HEK293T (cell line): ENCODE results near the gene CTXND1.

Experiments used
- CTCF ChIA-PET: fragments of 350-600 bp; formaldehyde crosslinking; extraction: SDS; loops from one replicate; lab custom pipeline; 2021; ENCODE audit warnings: antibody characterized with exemption, inconsistent platforms; lab: Yijun Ruan, JAX
- POLR2A ChIA-PET: fragments of 350-600 bp; formaldehyde crosslinking; extraction: SDS; loops from one replicate; lab custom pipeline; 2020; ENCODE audit warnings: antibody characterized with exemption, inconsistent platforms; lab: Yijun Ruan, JAX
- DNase-seq: peaks from one replicate; pipeline ENCODE4 v3.0.0; 2012; ENCODE audit warnings: mixed read lengths; ENCODE audit errors: extremely low spot score
- ARNT ChIP-seq: fragments of 450-650 bp; IDR thresholded peaks from 2 replicates; pipeline ENCODE4 v1.6.1; 2017; ENCODE audit warnings: mild to moderate bottlenecking
- BHLHE40 ChIP-seq: fragments of 450-650 bp; IDR thresholded peaks from 2 replicates; pipeline ENCODE4 v1.6.1; 2016; ENCODE audit warnings: mild to moderate bottlenecking, moderate library complexity, borderline replicate concordance
- CTBP1 ChIP-seq: fragments of 450-650 bp; IDR thresholded peaks from 2 replicates; pipeline ENCODE4 v1.6.1; 2016; ENCODE audit warnings: borderline replicate concordance
- ELF4 ChIP-seq: fragments of 450-650 bp; IDR thresholded peaks from 2 replicates; pipeline ENCODE4 v1.6.1; 2017; ENCODE audit warnings: antibody characterized with exemption
- FOXA1 ChIP-seq: fragments of 450-650 bp; IDR thresholded peaks from 2 replicates; pipeline ENCODE4 v1.6.1; 2016; ENCODE audit warnings: mild to moderate bottlenecking
- FOXK2 ChIP-seq: fragments of 450-650 bp; IDR thresholded peaks from 2 replicates; pipeline ENCODE4 v1.6.1; 2016; ENCODE audit warnings: mild to moderate bottlenecking
- FOXM1 ChIP-seq: fragments of 450-650 bp; IDR thresholded peaks from 2 replicates; pipeline ENCODE4 v1.6.1; 2017; ENCODE audit warnings: mild to moderate bottlenecking, borderline replicate concordance
- HDGF ChIP-seq: fragments of 450-650 bp; IDR thresholded peaks from 2 replicates; pipeline ENCODE4 v1.6.1; 2017; ENCODE audit warnings: antibody characterized with exemption, borderline replicate concordance
- L3MBTL2 ChIP-seq: fragments of 450-650 bp; conservative IDR thresholded peaks from 2 replicates; pipeline ENCODE4 v1.6.1; 2016; ENCODE audit warnings: mild to moderate bottlenecking
- LEF1 ChIP-seq: fragments of 450-650 bp; IDR thresholded peaks from 2 replicates; pipeline ENCODE4 v1.6.1; 2017; ENCODE audit warnings: mild to moderate bottlenecking, borderline replicate concordance
- NFRKB ChIP-seq: fragments of 450-650 bp; IDR thresholded peaks from 2 replicates; pipeline ENCODE4 v1.6.1; 2016; ENCODE audit warnings: mild to moderate bottlenecking, moderate library complexity
- SP1 ChIP-seq: fragments of 450-650 bp; IDR thresholded peaks from 2 replicates; pipeline ENCODE4 v1.6.1; 2017
- SUZ12 ChIP-seq: fragments of 450-650 bp; IDR thresholded peaks from 2 replicates; pipeline ENCODE4 v1.6.1; 2016; ENCODE audit warnings: mild to moderate bottlenecking
- TARDBP ChIP-seq: fragments of 450-650 bp; IDR thresholded peaks from 2 replicates; pipeline ENCODE4 v1.6.1; 2016
- ZNF384 ChIP-seq: fragments of 450-650 bp; IDR thresholded peaks from 2 replicates; pipeline ENCODE4 v1.6.1; 2016
- TF ChIP-seq, protein P1 (sequence below): fragments of 450-650 bp; IDR thresholded peaks from 2 replicates; pipeline ENCODE4 v1.6.1; 2016

Gene CTXND1

DNA sequence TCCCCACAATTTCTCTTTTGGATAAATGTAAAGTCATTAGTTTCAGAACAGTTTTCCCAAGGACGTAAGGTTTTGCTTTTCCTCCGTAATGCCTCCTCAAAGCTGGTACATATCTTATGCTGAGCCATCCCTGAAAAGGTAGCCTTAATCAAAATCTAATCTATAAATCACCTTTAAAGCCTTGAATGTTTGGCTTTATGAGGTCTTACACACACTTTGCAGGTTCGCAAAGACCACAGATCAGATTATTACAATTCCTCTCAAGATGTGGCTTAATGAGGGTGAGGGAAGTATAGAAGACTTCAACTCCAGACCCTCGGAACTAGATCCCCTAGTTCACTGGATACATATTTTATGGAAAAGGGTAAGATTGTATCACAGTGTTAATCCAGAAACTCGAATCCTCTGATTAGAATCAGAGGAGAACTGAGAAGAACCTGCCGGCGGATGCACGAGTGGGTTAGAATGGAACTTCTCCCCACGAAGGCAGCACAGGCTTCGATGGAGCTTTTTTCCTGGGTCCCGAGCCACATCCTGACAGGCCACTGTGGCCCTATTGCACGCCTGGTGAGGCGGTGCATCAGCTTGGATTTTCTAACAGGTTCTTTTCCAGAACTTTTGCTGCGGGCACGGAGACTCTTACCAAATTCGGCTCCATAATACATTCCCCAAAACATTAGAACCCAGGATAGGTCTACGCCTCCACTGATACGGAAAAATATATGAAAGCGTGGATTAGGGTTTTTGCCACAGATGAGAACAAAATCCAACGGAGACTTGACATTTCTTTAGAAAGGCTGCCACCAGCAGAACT, 1.2 kb downstream of the CTXND1 start:
- POLR2A ChIA-PET: no interaction called here
- CTCF ChIA-PET: no interaction called here
- no peak for DNase-seq
- TF ChIP-seq HDGF (no peak), LEF1 (no peak), FOXM1 (no peak), NFRKB (no peak), SUZ12 (no peak), FOXA1 (no peak), L3MBTL2 (no peak), ELF4 (no peak), TARDBP (no peak), ZNF384 (no peak), FOXK2 (no peak), SP1 (no peak), BHLHE40 (no peak), CTBP1 (no peak), ARNT (no peak)
- TF ChIP-seq, protein P1, sequence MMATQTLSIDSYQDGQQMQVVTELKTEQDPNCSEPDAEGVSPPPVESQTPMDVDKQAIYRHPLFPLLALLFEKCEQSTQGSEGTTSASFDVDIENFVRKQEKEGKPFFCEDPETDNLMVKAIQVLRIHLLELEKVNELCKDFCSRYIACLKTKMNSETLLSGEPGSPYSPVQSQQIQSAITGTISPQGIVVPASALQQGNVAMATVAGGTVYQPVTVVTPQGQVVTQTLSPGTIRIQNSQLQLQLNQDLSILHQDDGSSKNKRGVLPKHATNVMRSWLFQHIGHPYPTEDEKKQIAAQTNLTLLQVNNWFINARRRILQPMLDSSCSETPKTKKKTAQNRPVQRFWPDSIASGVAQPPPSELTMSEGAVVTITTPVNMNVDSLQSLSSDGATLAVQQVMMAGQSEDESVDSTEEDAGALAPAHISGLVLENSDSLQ: no peak

DNA sequence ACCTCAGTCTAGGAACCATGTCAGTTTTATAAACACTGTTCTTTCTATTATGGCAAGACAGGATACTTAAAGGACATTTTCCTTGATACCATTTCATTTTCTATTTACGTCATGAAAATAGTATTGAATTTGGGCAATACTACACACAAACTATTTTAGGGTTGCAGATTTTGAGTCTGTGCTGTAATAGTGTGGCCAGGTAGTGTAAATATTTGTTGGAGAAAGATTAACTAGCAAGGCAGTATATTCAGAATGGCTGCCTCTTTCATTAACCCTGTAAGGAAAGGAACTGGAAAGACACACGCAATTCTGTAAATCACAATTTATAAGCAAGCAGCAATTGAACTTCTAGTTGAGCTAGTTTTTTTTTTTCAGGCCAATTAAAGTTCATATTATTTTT, 2.0 kb downstream of the CTXND1 start:
- TF ChIP-seq ARNT: no peak
- TF ChIP-seq FOXK2: no peak
- TF ChIP-seq FOXM1: no peak
- TF ChIP-seq LEF1: no peak
- no peak for TF ChIP-seq BHLHE40
- no peak for TF ChIP-seq ZNF384
- no peak for TF ChIP-seq TARDBP
- no peak for TF ChIP-seq L3MBTL2
- ChIA-PET CTCF (no interaction called here), POLR2A (no interaction called here)

DNA sequence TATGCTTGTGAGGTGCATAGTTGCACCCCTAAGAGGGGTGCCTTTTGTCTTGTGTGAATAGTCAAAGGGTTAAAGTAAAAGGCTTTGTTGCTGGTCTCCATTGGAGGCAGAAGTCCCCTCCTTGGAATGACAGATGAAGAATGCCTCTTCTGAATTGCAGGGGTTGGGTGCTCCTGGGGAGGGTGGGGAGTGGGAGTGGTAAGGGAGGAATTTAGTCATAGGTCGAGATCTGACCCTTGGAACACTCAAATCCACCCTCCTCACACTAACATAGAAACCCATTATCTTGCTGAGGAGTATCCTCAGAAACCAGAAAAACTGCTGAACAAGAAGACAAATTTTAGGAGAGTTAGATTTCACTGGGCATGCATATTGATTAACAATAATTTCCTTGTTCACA, 4.7 kb downstream of the CTXND1 start:
- TF ChIP-seq FOXA1: no peak
- TF ChIP-seq, protein P1: no peak
- no peak for TF ChIP-seq ARNT
- CTCF ChIA-PET: no interaction called here
- no peak for DNase-seq
- POLR2A ChIA-PET: no interaction called here

More for the DNA sequence above, 2.0 kb downstream of the CTXND1 start:
- DNase-seq: no peak

DNA sequence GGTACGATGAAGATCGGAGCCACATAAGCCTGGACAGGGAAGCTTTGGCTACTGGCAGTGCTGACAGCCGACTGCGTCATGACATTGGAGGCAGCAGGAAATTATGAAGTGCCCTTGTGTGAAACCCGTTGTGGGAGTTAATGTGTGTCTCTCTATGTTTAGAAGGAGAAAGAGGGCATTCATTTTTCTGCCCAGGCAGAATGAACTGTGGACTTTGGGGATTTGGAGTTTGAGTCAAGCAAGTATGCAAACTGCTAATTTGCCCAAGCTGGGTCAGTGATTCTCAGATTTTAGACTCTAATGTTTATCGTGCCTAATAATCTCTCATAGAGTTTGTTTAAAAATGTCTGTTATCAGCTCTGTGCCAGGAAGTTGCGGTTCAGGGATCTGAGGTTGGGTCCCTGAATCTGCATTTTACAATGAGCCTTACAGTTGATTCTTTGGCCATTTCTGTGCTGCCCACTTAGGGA, 5.6 kb downstream of the CTXND1 start:
- TF ChIP-seq, protein P1: no peak
- TF ChIP-seq SP1: no peak
- no peak for TF ChIP-seq ELF4
- no peak for TF ChIP-seq SUZ12
- TF ChIP-seq NFRKB: no peak
- no peak for TF ChIP-seq HDGF
- TF ChIP-seq L3MBTL2: no peak
- no peak for TF ChIP-seq TARDBP
- ChIA-PET CTCF (interaction anchor here (0.7 kb wide), 1 partner anchor 879 kb away, joined by 3 read pairs; no protein-coding TSS in a partner anchor), POLR2A (no interaction called here)
- no peak for DNase-seq

DNA sequence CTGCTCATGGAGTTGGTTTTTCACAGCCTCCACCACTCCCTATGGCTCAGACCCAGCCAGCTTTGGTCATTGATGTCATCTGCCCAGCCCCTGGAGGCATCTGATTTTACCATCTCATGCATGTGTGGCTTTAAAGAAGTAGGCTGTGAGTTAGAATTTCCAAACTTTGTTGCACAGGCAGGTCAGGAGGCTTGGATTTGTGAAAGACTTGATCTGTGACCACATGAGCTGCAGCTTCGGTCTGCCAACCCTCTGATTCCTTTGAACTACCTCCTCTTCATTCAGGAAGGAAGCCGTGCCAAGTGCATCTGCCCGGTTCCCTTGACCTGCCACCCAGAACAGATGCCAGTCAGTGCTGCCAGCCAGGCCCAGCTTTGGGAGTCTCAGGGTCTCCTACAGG, 9.2 kb downstream of the CTXND1 start:
- ChIA-PET CTCF (interaction anchor here (1.0 kb wide), 1 partner anchor 129 kb away, joined by 3 read pairs; no protein-coding TSS in a partner anchor), POLR2A (no interaction called here)
- TF ChIP-seq CTBP1 (no peak), L3MBTL2 (no peak), FOXM1 (no peak), ARNT (no peak), HDGF (no peak), ZNF384 (no peak), NFRKB (no peak), ELF4 (no peak), SP1 (no peak), BHLHE40 (no peak), FOXK2 (no peak), TARDBP (no peak), FOXA1 (no peak), SUZ12 (no peak), LEF1 (no peak)
- TF ChIP-seq, protein P1: no peak
- no peak for DNase-seq
